HG02571 (cell line): ENCODE measurements around the gene OGFOD3.

Experiments used
- ATAC-seq: cut with Tn5 transposase; IDR thresholded peaks from one replicate; pipeline ENCODE4 v1.9.1; 2021; ENCODE audit warnings: mild to moderate bottlenecking, moderate library complexity; ENCODE audit not compliant: unreplicated experiment

The OGFOD3 gene

GRCh38 chr17:82339634-82340580, 78.5 kb downstream of the OGFOD3 start:
- no peak for ATAC-seq
